Measurements from ENCODE around the gene ABCC1.

Gene ABCC1

GRCh38 chr16:16042076-16042475 is 92.7 kb downstream of the ABCC1 start:
- DNase-seq (ENCODE audit: insufficient read length, low spot score) (no peak), FAIRE-seq (no peak)
- TF ChIP-seq CTCF (IDR thresholded peaks at IDR 0.05; ENCODE audit: insufficient read depth, missing control alignments): no peak

- DNase-seq (ENCODE audit: insufficient read length, low spot score) (no peak), FAIRE-seq (no peak)
- TF ChIP-seq CTCF (IDR thresholded peaks at IDR 0.05; ENCODE audit: insufficient read depth, missing control alignments): no peak
These were observed 95.9 kb downstream of the ABCC1 start for GRCh38 chr16:16045296-16045695.

- DNase-seq (ENCODE audit: insufficient read length, low spot score): no peak
- FAIRE-seq: no peak
- no peak for TF ChIP-seq CTCF (IDR thresholded peaks at IDR 0.05; ENCODE audit: insufficient read depth, missing control alignments)
These were observed 96.5 kb downstream of the ABCC1 start for GRCh38 chr16:16045879-16046278.

- DNase-seq (ENCODE audit: insufficient read length, low spot score): no peak
These were observed 98.3 kb downstream of the ABCC1 start for GRCh38 chr16:16047761-16048160.

GRCh38 chr16:16048904-16049582 is 99.6 kb downstream of the ABCC1 start:
- FAIRE-seq (no peak), DNase-seq (ENCODE audit: insufficient read length, low spot score) (no peak)
- no peak for TF ChIP-seq CTCF (IDR thresholded peaks at IDR 0.05; ENCODE audit: insufficient read depth, missing control alignments)

More at GRCh38 chr16:16047761-16048160, 98.3 kb downstream of the ABCC1 start:
- FAIRE-seq: no peak
- TF ChIP-seq CTCF (IDR thresholded peaks at IDR 0.05; ENCODE audit: insufficient read depth, missing control alignments): no peak

- DNase-seq (ENCODE audit: insufficient read length, low spot score) (no peak), FAIRE-seq (no peak)
These were observed 100.7 kb downstream of the ABCC1 start for GRCh38 chr16:16050106-16050505.

More at GRCh38 chr16:16050106-16050505, 100.7 kb downstream of the ABCC1 start:
- TF ChIP-seq CTCF (IDR thresholded peaks at IDR 0.05; ENCODE audit: insufficient read depth, missing control alignments): no peak
